Nephron progenitor cell (in vitro differentiated cells): ENCODE measurements around the gene EML1.

Source experiments
- DNase-seq: peaks from one replicate; pipeline ENCODE4 v3.0.0; 2021
- H3K27ac Mint-ChIP-seq: 2 replicates; pipeline ENCODE4 v1.8.0; 2021; ENCODE audit warnings: mild to moderate bottlenecking, moderate library complexity, mixed read lengths
- H3K27me3 Mint-ChIP-seq: 2 replicates; pipeline ENCODE4 v1.8.0; 2021; ENCODE audit warnings: mild to moderate bottlenecking, low read depth, mixed read lengths; ENCODE audit not compliant: poor library complexity
- H3K36me3 Mint-ChIP-seq: 2 replicates; pipeline ENCODE4 v1.8.0; 2021; ENCODE audit warnings: low read depth, mixed read lengths
- H3K4me1 Mint-ChIP-seq: 2 replicates; pipeline ENCODE4 v1.8.0; 2021; ENCODE audit warnings: mixed read lengths
- H3K4me3 Mint-ChIP-seq: 2 replicates; pipeline ENCODE4 v1.8.0; 2021; ENCODE audit warnings: mild to moderate bottlenecking, moderate library complexity, mixed read lengths
- H3K9me3 Mint-ChIP-seq: 2 replicates; pipeline ENCODE4 v1.8.0; 2021; ENCODE audit warnings: mild to moderate bottlenecking, moderate library complexity, mixed read lengths
- TF ChIP-seq, protein P1 (sequence below): fragments of 200-600 bp; sonication (generic); IDR thresholded peaks from 2 replicates; pipeline ENCODE4 v1.5.0; 2021; ENCODE audit warnings: antibody characterized with exemption

The EML1 gene

DNA sequence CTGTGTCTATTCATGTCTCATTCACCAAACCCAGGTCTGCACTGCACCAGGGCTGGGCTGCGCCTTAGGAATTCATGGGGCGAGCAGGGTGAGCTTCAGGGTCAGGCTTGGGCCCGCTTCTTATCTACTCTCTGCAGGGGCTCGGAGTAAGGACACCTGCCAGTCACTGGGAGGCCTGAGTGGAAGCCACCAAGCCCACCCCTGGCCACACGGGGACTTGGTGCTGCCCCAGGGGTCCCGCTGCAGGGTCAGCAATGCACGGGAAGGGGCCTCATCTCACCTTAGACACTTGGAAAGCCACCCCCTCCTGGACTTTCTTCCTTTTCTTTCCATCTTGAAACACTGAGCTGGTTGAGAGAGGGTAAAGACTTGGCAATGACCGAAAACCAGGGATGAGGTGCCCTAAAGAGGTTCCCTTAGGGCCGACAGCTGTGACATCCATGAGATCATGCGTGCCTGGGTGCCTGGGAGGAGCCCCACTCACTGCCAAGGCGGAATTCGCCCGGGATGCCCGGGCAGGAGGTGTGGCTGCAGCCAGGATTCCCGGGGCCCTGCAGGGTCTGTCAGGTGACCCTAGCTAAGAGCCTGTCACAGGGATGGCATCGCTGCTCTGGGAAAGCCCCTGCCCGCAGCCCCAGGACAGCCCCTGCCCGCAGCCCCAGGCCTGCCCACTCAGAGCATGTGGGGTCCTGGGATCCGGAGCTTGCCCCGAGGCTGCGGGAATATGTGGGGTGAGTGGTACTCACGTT lies 45.5 kb upstream of the EML1 start:
- Mint-ChIP-seq H3K27me3 (peaks cover 43% of the 10 kb centered on the region), H3K9me3 (no peaks in the 10 kb centered on the region), H3K4me3 (no peak overlapping the region), H3K36me3 (no peaks in the 10 kb centered on the region), H3K27ac (no peak overlapping the region), H3K4me1 (peaks cover 50% of the 10 kb centered on the region)
- TF ChIP-seq, protein P1, sequence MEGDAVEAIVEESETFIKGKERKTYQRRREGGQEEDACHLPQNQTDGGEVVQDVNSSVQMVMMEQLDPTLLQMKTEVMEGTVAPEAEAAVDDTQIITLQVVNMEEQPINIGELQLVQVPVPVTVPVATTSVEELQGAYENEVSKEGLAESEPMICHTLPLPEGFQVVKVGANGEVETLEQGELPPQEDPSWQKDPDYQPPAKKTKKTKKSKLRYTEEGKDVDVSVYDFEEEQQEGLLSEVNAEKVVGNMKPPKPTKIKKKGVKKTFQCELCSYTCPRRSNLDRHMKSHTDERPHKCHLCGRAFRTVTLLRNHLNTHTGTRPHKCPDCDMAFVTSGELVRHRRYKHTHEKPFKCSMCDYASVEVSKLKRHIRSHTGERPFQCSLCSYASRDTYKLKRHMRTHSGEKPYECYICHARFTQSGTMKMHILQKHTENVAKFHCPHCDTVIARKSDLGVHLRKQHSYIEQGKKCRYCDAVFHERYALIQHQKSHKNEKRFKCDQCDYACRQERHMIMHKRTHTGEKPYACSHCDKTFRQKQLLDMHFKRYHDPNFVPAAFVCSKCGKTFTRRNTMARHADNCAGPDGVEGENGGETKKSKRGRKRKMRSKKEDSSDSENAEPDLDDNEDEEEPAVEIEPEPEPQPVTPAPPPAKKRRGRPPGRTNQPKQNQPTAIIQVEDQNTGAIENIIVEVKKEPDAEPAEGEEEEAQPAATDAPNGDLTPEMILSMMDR, result no peak
- no peak for DNase-seq

DNA sequence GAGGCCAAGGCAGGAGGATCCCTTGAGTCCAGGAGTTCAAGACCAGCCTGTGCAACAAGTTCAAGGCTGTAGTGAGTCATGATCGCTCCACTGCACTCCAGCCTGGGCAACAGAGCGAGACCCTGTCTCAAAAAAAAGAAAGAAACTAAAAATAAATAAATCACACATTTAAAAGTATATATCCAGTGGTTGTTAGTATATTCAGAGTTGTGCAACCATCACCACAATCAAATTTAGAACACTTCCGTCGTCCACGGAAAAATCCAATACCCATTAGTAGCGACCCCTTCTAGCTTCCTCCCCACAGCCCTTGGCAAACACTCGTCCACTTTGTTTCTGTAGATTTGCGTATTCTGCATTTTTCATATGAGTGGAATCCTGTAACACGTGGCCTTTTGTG lies 44.7 kb upstream of the EML1 start:
- Mint-ChIP-seq H3K4me3 (no peak overlapping the region), H3K4me1 (peaks cover 56% of the 10 kb centered on the region), H3K27me3 (peaks cover 44% of the 10 kb centered on the region), H3K36me3 (no peaks in the 10 kb centered on the region), H3K9me3 (no peaks in the 10 kb centered on the region), H3K27ac (no peak overlapping the region)
- DNase-seq, result no peak
- TF ChIP-seq, protein P1, result no peak

DNA sequence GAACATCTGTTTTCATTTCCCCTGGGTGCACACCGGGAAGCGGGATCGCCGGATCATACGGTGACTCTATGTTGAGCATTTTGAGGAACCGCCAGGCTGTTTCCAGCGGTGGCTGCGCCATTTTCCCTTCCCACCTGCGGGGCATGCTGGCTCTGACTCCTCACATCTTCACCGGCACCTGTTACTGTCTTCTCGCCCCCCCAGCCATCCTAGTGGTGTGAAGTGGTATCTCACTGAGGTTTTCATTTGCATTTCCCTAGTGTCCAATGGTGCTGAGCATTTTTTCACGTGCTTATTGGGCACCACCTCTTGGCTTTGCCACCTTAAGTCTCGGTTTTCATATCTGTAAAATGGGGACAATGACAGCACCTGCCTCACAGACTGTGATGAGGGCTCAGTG lies 44.1 kb upstream of the EML1 start:
- peaks cover 56% of the 10 kb centered on the region for H3K4me1 Mint-ChIP-seq
- TF ChIP-seq, protein P1, result no peak
- H3K27ac Mint-ChIP-seq, result no peak overlapping the region
- H3K9me3 Mint-ChIP-seq, result no peaks in the 10 kb centered on the region
- DNase-seq, result no peak
- peaks cover 44% of the 10 kb centered on the region for H3K27me3 Mint-ChIP-seq
- H3K36me3 Mint-ChIP-seq, result no peaks in the 10 kb centered on the region
- no peak overlapping the region for H3K4me3 Mint-ChIP-seq

DNA sequence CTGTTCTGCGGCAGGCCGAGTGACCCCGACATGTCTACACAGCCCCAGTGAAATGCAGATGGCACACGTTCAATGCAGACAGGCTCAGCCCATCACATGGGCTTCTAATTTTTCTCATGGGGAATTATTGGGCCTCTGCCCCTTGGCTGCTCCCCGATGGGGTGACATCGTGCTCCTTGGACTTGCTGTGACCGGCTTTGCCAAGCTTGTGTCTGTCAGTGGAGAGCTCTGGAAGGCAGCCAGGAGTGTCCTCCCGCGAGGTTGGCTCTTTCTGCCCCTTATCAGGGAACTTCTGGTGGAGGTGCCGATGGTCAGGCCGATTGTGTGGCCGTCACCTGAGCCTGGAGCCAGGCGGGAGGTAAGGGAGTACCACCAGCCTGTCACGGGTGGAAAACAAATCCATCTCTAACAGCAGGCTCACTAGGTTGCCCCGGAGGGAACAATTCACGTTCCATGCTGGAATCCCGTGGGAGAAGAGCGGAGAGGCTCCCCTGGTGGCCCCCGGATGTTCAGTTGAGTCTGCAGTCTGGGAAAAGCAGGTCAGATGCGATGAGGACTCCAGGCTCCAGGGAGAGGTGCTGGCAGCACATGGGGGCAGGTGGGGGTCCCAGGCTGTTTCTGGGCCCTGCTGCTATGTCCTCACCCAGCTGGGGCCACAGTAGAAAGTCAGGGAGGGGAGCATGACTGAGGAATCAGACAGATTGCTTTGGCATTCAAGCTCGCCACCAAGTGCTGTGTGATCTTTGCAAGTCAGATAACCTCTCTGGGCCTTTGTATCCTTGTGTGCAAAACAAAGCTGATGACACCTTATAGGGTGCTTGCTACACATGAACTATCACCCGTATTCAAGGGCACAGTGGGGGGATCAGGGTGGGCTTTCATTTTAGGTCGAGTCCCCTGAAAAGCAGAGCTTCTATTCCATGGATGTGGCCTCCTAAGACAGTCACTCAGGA lies 43.2 kb upstream of the EML1 start:
- peaks cover 57% of the 10 kb centered on the region for H3K4me1 Mint-ChIP-seq
- peaks cover 37% of the 10 kb centered on the region for H3K27me3 Mint-ChIP-seq
- DNase-seq, result no peak
- no peaks in the 10 kb centered on the region for H3K9me3 Mint-ChIP-seq
- no peaks in the 10 kb centered on the region for H3K36me3 Mint-ChIP-seq
- TF ChIP-seq, protein P1, result no peak
- no peak overlapping the region for H3K4me3 Mint-ChIP-seq
- H3K27ac Mint-ChIP-seq, result no peak overlapping the region

DNA sequence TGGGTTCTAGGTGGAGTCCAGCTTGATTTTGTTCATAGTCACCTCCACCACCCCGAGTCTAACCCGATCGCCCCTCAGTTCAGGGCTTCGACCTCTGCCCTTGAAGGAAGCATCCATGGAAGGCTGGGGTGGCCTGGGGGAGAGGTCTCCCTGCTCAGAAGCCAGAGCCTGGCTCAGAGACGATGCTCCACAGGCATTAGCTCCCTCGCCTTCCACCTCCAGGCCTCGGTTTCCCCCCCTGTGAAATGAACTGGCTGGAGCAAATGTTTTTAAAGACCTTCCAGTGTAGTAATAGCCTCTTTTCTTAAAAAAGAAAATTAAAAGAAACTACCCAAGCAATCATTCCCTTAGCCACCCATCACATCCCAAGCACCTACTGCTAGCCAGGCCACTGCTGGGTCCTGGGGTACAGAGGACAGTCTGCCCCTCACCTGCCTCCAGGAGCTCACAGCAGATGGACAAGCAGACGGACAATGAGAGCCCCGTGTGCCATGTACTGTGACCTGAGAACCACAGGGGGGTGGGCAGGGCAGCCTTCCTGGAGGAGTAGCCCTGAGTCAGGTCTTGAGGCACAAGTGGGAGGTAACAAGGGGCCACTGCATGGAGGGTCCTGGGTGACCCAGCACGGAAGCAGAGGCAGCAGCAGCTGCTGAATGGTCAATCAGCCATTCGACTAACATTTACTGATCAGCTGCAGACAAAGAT lies 42.3 kb upstream of the EML1 start:
- peaks cover 34% of the 10 kb centered on the region for H3K27me3 Mint-ChIP-seq
- H3K4me3 Mint-ChIP-seq, result no peak overlapping the region
- peaks cover 54% of the 10 kb centered on the region for H3K4me1 Mint-ChIP-seq
- no peak for DNase-seq
- H3K36me3 Mint-ChIP-seq, result no peaks in the 10 kb centered on the region
- TF ChIP-seq, protein P1, result no peak
- no peaks in the 10 kb centered on the region for H3K9me3 Mint-ChIP-seq
- no peak overlapping the region for H3K27ac Mint-ChIP-seq
